Mammary epithelial cell (primary cell): ENCODE measurements around the gene ARHGAP26.

Experiments used
- CTCF ChIP-seq, 2 donors: IDR thresholded peaks in 1 of 2; conservative IDR thresholded peaks in 1 of 2; 2 replicates each; pipeline ENCODE4 v1.5.1; 2011 to 2012; ENCODE audit warnings: inconsistent platforms in 2 of 2, low read length in 2 of 2, mild to moderate bottlenecking in 2 of 2, control low read depth in 1 of 2, low read depth in 1 of 2; ENCODE audit not compliant: insufficient read depth in 1 of 2; ENCODE audit errors: extremely low read depth in 1 of 2
- EZH2 ChIP-seq: IDR thresholded peaks from 2 replicates; pipeline ENCODE4 v1.6.1; 2012; ENCODE audit warnings: low read length, inconsistent platforms, borderline replicate concordance

GRCh38 chr5:143210576-143210975 lies 440.4 kb downstream of the ARHGAP26 start:
- TF ChIP-seq CTCF (conservative IDR thresholded peaks at IDR 0.05 in 1 of 2, IDR thresholded peaks at IDR 0.05 in 1 of 2; ENCODE audit: extremely low read depth in 1 of 2, insufficient read depth in 1 of 2, low read depth in 1 of 2, low read length in 2 of 2) (no peak), EZH2 (no peak)
